H9 (cell line): ENCODE data around the gene CTDSP2. TPM values are rescaled to one million over a fixed set of nuclear protein-coding genes. Genes with fewer than 3 reads are reported as not detected.

Experiments
- DNase-seq: peaks from one replicate; pipeline ENCODE4 v3.0.0-alpha.2; 2017
- H2AFZ ChIP-seq: one replicate; pipeline ENCODE4 v1.6.1; 2013; ENCODE audit warnings: mild to moderate bottlenecking, low read length, control low read depth, moderate library complexity
- H2AK5ac ChIP-seq: 2 replicates; pipeline ENCODE4 v1.6.1; 2013; ENCODE audit warnings: low read length, control low read depth, mixed read lengths; ENCODE audit not compliant: insufficient read length
- H2BK120ac ChIP-seq: one replicate; pipeline ENCODE4 v1.6.1; 2013; ENCODE audit warnings: low read depth, mild to moderate bottlenecking, low read length, control low read depth, inconsistent platforms; ENCODE audit not compliant: poor library complexity, severe bottlenecking
- H2BK12ac ChIP-seq: 2 replicates; pipeline ENCODE4 v1.6.1; 2013; ENCODE audit warnings: low read length, control low read depth, mixed read lengths, low read depth; ENCODE audit not compliant: insufficient read length
- H2BK15ac ChIP-seq: 2 replicates; pipeline ENCODE4 v1.6.1; 2013; ENCODE audit warnings: low read depth, low read length, control low read depth
- H2BK20ac ChIP-seq: one replicate; pipeline ENCODE4 v1.6.1; 2013; ENCODE audit warnings: low read depth, mild to moderate bottlenecking, low read length, control low read depth, inconsistent platforms; ENCODE audit not compliant: poor library complexity, severe bottlenecking
- H2BK5ac ChIP-seq: 2 replicates; pipeline ENCODE4 v1.6.1; 2013; ENCODE audit warnings: low read length, control low read depth, mixed read lengths; ENCODE audit not compliant: insufficient read length
- H3K14ac ChIP-seq: 2 replicates; pipeline ENCODE4 v1.6.1; 2013; ENCODE audit warnings: low read length, control low read depth; ENCODE audit not compliant: insufficient read depth
- H3K18ac ChIP-seq: 2 replicates; pipeline ENCODE4 v1.6.1; 2013; ENCODE audit warnings: low read depth, mild to moderate bottlenecking, mixed read lengths, low read length, control low read depth; ENCODE audit not compliant: insufficient read length
- H3K23ac ChIP-seq: 2 replicates; pipeline ENCODE4 v1.6.1; 2013; ENCODE audit warnings: low read length, control low read depth, mixed read lengths, low read depth; ENCODE audit not compliant: insufficient read length
- H3K23me2 ChIP-seq: 2 replicates; pipeline ENCODE4 v1.6.1; 2013; ENCODE audit warnings: low read depth, mild to moderate bottlenecking, mixed read lengths, low read length, control low read depth; ENCODE audit not compliant: insufficient read length, poor library complexity, severe bottlenecking
- H3K27ac ChIP-seq: 2 replicates; pipeline ENCODE4 v1.5.1; 2013; ENCODE audit warnings: low read length, control low read depth, mixed read lengths, low read depth; ENCODE audit not compliant: insufficient read length
- H3K27me3 ChIP-seq: 2 replicates; pipeline ENCODE4 v1.6.1; 2013; ENCODE audit warnings: low read length, control low read depth, inconsistent platforms; ENCODE audit not compliant: insufficient read depth
- H3K4ac ChIP-seq: 2 replicates; pipeline ENCODE4 v1.6.1; 2013; ENCODE audit warnings: low read depth, mild to moderate bottlenecking, control low read depth, inconsistent platforms, low read length, moderate library complexity
- H3K4me1 ChIP-seq: 2 replicates; pipeline ENCODE4 v1.6.1; 2013; ENCODE audit warnings: low read length, control low read depth, inconsistent platforms; ENCODE audit not compliant: insufficient read depth
- H3K4me2 ChIP-seq: 2 replicates; pipeline ENCODE4 v1.6.1; 2013; ENCODE audit warnings: low read length, control low read depth, mixed read lengths; ENCODE audit not compliant: insufficient read length, insufficient read depth
- H3K56ac ChIP-seq: 2 replicates; pipeline ENCODE4 v1.6.1; 2013; ENCODE audit warnings: low read depth, mild to moderate bottlenecking, mixed read lengths, low read length, control low read depth; ENCODE audit not compliant: insufficient read length
- H3K79me1 ChIP-seq: 2 replicates; pipeline ENCODE4 v1.6.1; 2013; ENCODE audit warnings: low read depth, mild to moderate bottlenecking, moderate library complexity, low read length, control low read depth, inconsistent platforms; ENCODE audit not compliant: insufficient read depth, poor library complexity, severe bottlenecking
- H3K79me2 ChIP-seq: 2 replicates; pipeline ENCODE4 v1.6.1; 2013; ENCODE audit warnings: low read length, control low read depth, inconsistent platforms; ENCODE audit not compliant: insufficient read depth
- H3K9ac ChIP-seq: 2 replicates; pipeline ENCODE4 v1.6.1; 2013; ENCODE audit warnings: low read length, control low read depth, mixed read lengths; ENCODE audit not compliant: insufficient read length; ENCODE audit errors: extremely low read depth
- H3K9me3 ChIP-seq: one replicate; pipeline ENCODE4 v1.6.1; 2013; ENCODE audit warnings: low read depth, low read length, inconsistent platforms; ENCODE audit not compliant: control insufficient read depth
- H3T11ph ChIP-seq: one replicate; pipeline ENCODE4 v1.6.1; 2013; ENCODE audit warnings: mild to moderate bottlenecking, low read length, control low read depth, inconsistent platforms
- H4K20me1 ChIP-seq: one replicate; pipeline ENCODE4 v1.6.1; 2013; ENCODE audit not compliant: control insufficient read depth, insufficient read length, insufficient read depth
- H4K5ac ChIP-seq: 2 replicates; pipeline ENCODE4 v1.6.1; 2013; ENCODE audit warnings: low read depth, mild to moderate bottlenecking, mixed read lengths, low read length, control low read depth; ENCODE audit not compliant: insufficient read length
- H4K8ac ChIP-seq: replicated peaks from 2 replicates; pipeline ENCODE4 v1.6.1; 2013; ENCODE audit warnings: low read length, control low read depth, mixed read lengths, low read depth; ENCODE audit not compliant: insufficient read length
- H4K91ac ChIP-seq: 2 replicates; pipeline ENCODE4 v1.6.1; 2013; ENCODE audit warnings: low read depth, mild to moderate bottlenecking, moderate library complexity, mixed read lengths, low read length, control low read depth; ENCODE audit not compliant: insufficient read length
- H3K27ac Mint-ChIP-seq, 3 experiments: 2 replicates in 2 of 3; 3 replicates in 1 of 3; pipeline ENCODE4 v1.8.0; 2020 to 2021; ENCODE audit warnings: mixed read lengths in 3 of 3, mild to moderate bottlenecking in 1 of 3, moderate library complexity in 1 of 3
- H3K27me3 Mint-ChIP-seq: 2 replicates; pipeline ENCODE4 v1.8.0; 2021; ENCODE audit warnings: low read depth, mild to moderate bottlenecking, moderate library complexity, mixed read lengths
- H3K36me3 Mint-ChIP-seq, 3 experiments: 2 replicates in 2 of 3; 3 replicates in 1 of 3; pipeline ENCODE4 v1.8.0; 2020 to 2021; ENCODE audit warnings: low read depth in 3 of 3, mixed read lengths in 3 of 3; ENCODE audit not compliant: insufficient read depth in 1 of 3
- H3K4me1 Mint-ChIP-seq, 2 experiments: 2 replicates each; pipeline ENCODE4 v1.8.0; 2020; ENCODE audit warnings: mixed read lengths in 2 of 2
- H3K4me3 Mint-ChIP-seq, 2 experiments: 2 replicates in 1 of 2; 3 replicates in 1 of 2; pipeline ENCODE4 v1.8.0; 2020 to 2021; ENCODE audit warnings: mild to moderate bottlenecking in 2 of 2, mixed read lengths in 2 of 2, moderate library complexity in 1 of 2
- H3K9me3 Mint-ChIP-seq, 2 experiments: 2 replicates in 1 of 2; 3 replicates in 1 of 2; pipeline ENCODE4 v1.8.0; 2020; ENCODE audit warnings: mild to moderate bottlenecking in 2 of 2, mixed read lengths in 2 of 2, moderate library complexity in 1 of 2
- WGBS: extraction: QIAGEN DNeasy Blood & Tissue Kit; methylation state at CpG from one replicate; pipeline ENCODE4 v1.1.7; 2013; ENCODE audit warnings: missing lambda C conversion rate, low lambda C conversion rate, mixed read lengths; ENCODE audit not compliant: insufficient read length; ENCODE audit errors: extremely low coverage; 5-methylcytosine and 5-hydroxymethylcytosine counted together
- total RNA-seq: library from RNA; stranded (reverse); gene quantifications from 2 replicates; pipeline ENCODE4 v1.2.1, GENCODE V29; 2021
- TF ChIP-seq, protein P1 (sequence below): fragments of 200-600 bp; sonication (generic); conservative IDR thresholded peaks from 3 replicates; pipeline ENCODE4 v1.8.0; 2021; ENCODE audit warnings: antibody characterized with exemption, mild to moderate bottlenecking

The CTDSP2 gene
- total RNA-seq, 1 experiment from 2014 or later: 103 TPM

GRCh38 chr12:57869298-57869926 is 22.9 kb upstream of the CTDSP2 start:
- Histone ChIP-seq H3K4ac (no peak overlapping the region), H3K4me1 (no peaks in the 10 kb centered on the region; the same call in 1 of the 2 replicates), H3K23ac (no peak overlapping the region), H3K27me3 (no peaks in the 10 kb centered on the region; the same call in 1 of the 2 replicates), H3T11ph (no peak overlapping the region), H3K79me2 (no peaks in the 10 kb centered on the region), H2AK5ac (no peak overlapping the region), H4K91ac (no peak overlapping the region), H3K4me2 (no peak overlapping the region), H4K20me1 (no peaks in the 10 kb centered on the region), H3K27ac (no peak overlapping the region), H2BK20ac (no peak overlapping the region), H2AFZ (no peak overlapping the region), H2BK15ac (no peak overlapping the region), H3K18ac (no peak overlapping the region), H3K56ac (no peak overlapping the region), H3K14ac (no peak overlapping the region), H2BK12ac (no peak overlapping the region), H2BK5ac (no peak overlapping the region), H4K8ac (no peak overlapping the region), H3K79me1 (no peaks in the 10 kb centered on the region), H3K23me2 (peaks cover 8% of the 10 kb centered on the region), H2BK120ac (no peak overlapping the region), H3K9ac (no peak overlapping the region), H4K5ac (no peak overlapping the region), H3K9me3 (no peaks in the 10 kb centered on the region)
- peaks cover 17 to 22% of the 10 kb centered on the region in 2 experiments for H3K4me1 Mint-ChIP-seq
- H3K9me3 Mint-ChIP-seq: peaks cover 2 to 3% of the 10 kb centered on the region in 2 experiments; a peak in 1 of 5 replicates
- no peak overlapping the region for H3K4me3 Mint-ChIP-seq
- peaks cover 23% of the 10 kb centered on the region for H3K27me3 Mint-ChIP-seq
- TF ChIP-seq, protein P1, sequence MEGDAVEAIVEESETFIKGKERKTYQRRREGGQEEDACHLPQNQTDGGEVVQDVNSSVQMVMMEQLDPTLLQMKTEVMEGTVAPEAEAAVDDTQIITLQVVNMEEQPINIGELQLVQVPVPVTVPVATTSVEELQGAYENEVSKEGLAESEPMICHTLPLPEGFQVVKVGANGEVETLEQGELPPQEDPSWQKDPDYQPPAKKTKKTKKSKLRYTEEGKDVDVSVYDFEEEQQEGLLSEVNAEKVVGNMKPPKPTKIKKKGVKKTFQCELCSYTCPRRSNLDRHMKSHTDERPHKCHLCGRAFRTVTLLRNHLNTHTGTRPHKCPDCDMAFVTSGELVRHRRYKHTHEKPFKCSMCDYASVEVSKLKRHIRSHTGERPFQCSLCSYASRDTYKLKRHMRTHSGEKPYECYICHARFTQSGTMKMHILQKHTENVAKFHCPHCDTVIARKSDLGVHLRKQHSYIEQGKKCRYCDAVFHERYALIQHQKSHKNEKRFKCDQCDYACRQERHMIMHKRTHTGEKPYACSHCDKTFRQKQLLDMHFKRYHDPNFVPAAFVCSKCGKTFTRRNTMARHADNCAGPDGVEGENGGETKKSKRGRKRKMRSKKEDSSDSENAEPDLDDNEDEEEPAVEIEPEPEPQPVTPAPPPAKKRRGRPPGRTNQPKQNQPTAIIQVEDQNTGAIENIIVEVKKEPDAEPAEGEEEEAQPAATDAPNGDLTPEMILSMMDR: no peak
- H3K36me3 Mint-ChIP-seq: peaks cover 0 to 3% (median 0%) of the 10 kb centered on the region in 3 experiments; a peak in 1 of 7 replicates
- WGBS: no CpG with 5 or more reads among the region's 11 CpGs
- peak overlapping the region in 1 of 3 experiments; percentile 17; a peak in 2 of 7 replicates for H3K27ac Mint-ChIP-seq
- no peak for DNase-seq
